H1 (cell line): ENCODE results near the gene RAD51B. TPM values are rescaled to one million over a fixed set of nuclear protein-coding genes. Genes with fewer than 3 reads are reported as not detected.

Experiments
- CTCF ChIA-PET: fragments of 300-600 bp; sonication (Branson Sonifier 250); formaldehyde crosslinking; loops from one replicate; lab custom pipeline; 2021; ENCODE audit not compliant: partially characterized antibody; lab: Charles Lee
- POLR2A ChIA-PET: fragments of 300-600 bp; sonication (Branson Sonifier 250); formaldehyde crosslinking; loops from one replicate; lab custom pipeline; 2021; ENCODE audit warnings: inconsistent platforms; ENCODE audit not compliant: partially characterized antibody; lab: Charles Lee
- DNase-seq, 2 experiments: peaks; one replicate each; pipeline versions ENCODE4 v3.0.0 to v3.0.0-alpha.2; 2010 to 2022; ENCODE audit warnings: low spot score in 2 of 2, low read depth in 1 of 2, mixed read lengths in 1 of 2
- FAIRE-seq: peaks from 2 replicates; lab custom pipeline; 2011; peaks lifted over from hg19 to GRCh38; lab: Jason Lieb, UNC
- H2AFZ ChIP-seq: 2 replicates; pipeline ENCODE4 v1.8.1; 2012; ENCODE audit warnings: low read length, inconsistent platforms
- H2AK5ac ChIP-seq: 2 replicates; pipeline ENCODE4 v1.6.1; 2013; ENCODE audit warnings: low read depth, low read length
- H2BK120ac ChIP-seq: replicated peaks from 2 replicates; pipeline ENCODE3; 2013; ENCODE audit warnings: low read depth, low read length, inconsistent platforms
- H2BK12ac ChIP-seq: 2 replicates; pipeline ENCODE4 v1.6.1; 2013; ENCODE audit warnings: low read depth, low read length
- H2BK15ac ChIP-seq: 2 replicates; pipeline ENCODE4 v1.6.1; 2013; ENCODE audit warnings: low read length
- H2BK20ac ChIP-seq: 2 replicates; pipeline ENCODE4 v1.6.1; 2013; ENCODE audit warnings: low read length
- H2BK5ac ChIP-seq: 2 replicates; pipeline ENCODE4 v1.6.1; 2013; ENCODE audit warnings: low read depth, low read length
- H3K14ac ChIP-seq: 2 replicates; pipeline ENCODE4 v1.6.1; 2013; ENCODE audit warnings: inconsistent platforms; ENCODE audit not compliant: insufficient read length
- H3K18ac ChIP-seq: 2 replicates; pipeline ENCODE4 v1.6.1; 2013; ENCODE audit warnings: low read length; ENCODE audit errors: extremely low read depth
- H3K23ac ChIP-seq: 2 replicates; pipeline ENCODE4 v1.6.1; 2013; ENCODE audit warnings: inconsistent platforms; ENCODE audit not compliant: insufficient read length
- H3K23me2 ChIP-seq: 2 replicates; pipeline ENCODE4 v1.6.1; 2013; ENCODE audit warnings: low read depth, low read length
- H3K27ac ChIP-seq: 2 replicates; pipeline ENCODE4 v1.6.1; 2011; ENCODE audit warnings: low read depth, low read length, inconsistent platforms
- H3K27me3 ChIP-seq, 4 experiments: replicated peaks in 1 of 4; 1 replicate in 1 of 4; 2 replicates in 3 of 4; pipeline versions ENCODE4 v1.6.1 to v1.8.1; 2011 to 2013; ENCODE audit warnings: low read length in 3 of 4, mild to moderate bottlenecking in 3 of 4, inconsistent platforms in 2 of 4, mixed read lengths in 2 of 4, moderate library complexity in 1 of 4; ENCODE audit not compliant: control insufficient read depth in 3 of 4, insufficient read depth in 3 of 4; ENCODE audit errors: extremely low read depth in 1 of 4
- H3K36me3 ChIP-seq, 4 experiments: 2 replicates each; pipeline versions ENCODE4 v1.6.1 to v1.8.1; 2011 to 2013; ENCODE audit warnings: mild to moderate bottlenecking in 4 of 4, low read length in 3 of 4, moderate library complexity in 2 of 4, control low read depth in 1 of 4, inconsistent platforms in 1 of 4; ENCODE audit not compliant: insufficient read depth in 4 of 4, control insufficient read depth in 2 of 4
- H3K4ac ChIP-seq: replicated peaks from 2 replicates; pipeline ENCODE3; 2013; ENCODE audit warnings: low read length, low read depth, mixed read lengths, inconsistent platforms; ENCODE audit not compliant: insufficient read length
- H3K4me1 ChIP-seq, 4 experiments: replicated peaks in 1 of 4; 1 replicate in 1 of 4; 2 replicates in 3 of 4; pipeline versions ENCODE4 v1.6.1 to v1.8.1; 2011 to 2013; ENCODE audit warnings: low read length in 3 of 4, inconsistent platforms in 2 of 4, mixed read lengths in 1 of 4; ENCODE audit not compliant: insufficient read depth in 4 of 4, control insufficient read depth in 3 of 4
- H3K4me2 ChIP-seq, 2 experiments: 2 replicates each; pipeline versions ENCODE4 v1.6.1 to v1.8.1; 2011 to 2013; ENCODE audit warnings: low read depth in 2 of 2, low read length in 2 of 2, control low read depth in 1 of 2, inconsistent platforms in 1 of 2, mild to moderate bottlenecking in 1 of 2; ENCODE audit not compliant: insufficient read depth in 1 of 2
- H3K4me3 ChIP-seq, 4 experiments: fragments of 200-600, 300-600 bp in 1 of 4; sonication (generic), shearing (Covaris generic), sonication (Bioruptor Twin) in 1 of 4; 2 replicates each; pipeline versions ENCODE4 v1.5.1 to v1.8.1; 2011 to 2016; ENCODE audit warnings: low read length in 4 of 4, low read depth in 3 of 4, control low read depth in 2 of 4, inconsistent platforms in 2 of 4, mild to moderate bottlenecking in 2 of 4, mixed read lengths in 1 of 4, moderate library complexity in 1 of 4; ENCODE audit not compliant: insufficient read depth in 2 of 4; ENCODE audit errors: extremely low read depth in 1 of 4
- H3K56ac ChIP-seq: replicated peaks from 2 replicates; pipeline ENCODE3; 2013; ENCODE audit warnings: low read depth, mild to moderate bottlenecking, mixed read lengths, low read length, inconsistent platforms; ENCODE audit not compliant: insufficient read length
- H3K79me1 ChIP-seq: 2 replicates; pipeline ENCODE4 v1.6.1; 2013; ENCODE audit warnings: low read depth, low read length, control low read depth
- H3K79me2 ChIP-seq, 2 experiments: 2 replicates each; pipeline versions ENCODE4 v1.6.1 to v1.8.1; 2012 to 2013; ENCODE audit warnings: low read length in 2 of 2, mild to moderate bottlenecking in 2 of 2, inconsistent platforms in 1 of 2; ENCODE audit not compliant: insufficient read depth in 2 of 2, control insufficient read depth in 1 of 2
- H3K9ac ChIP-seq, 4 experiments: replicated peaks in 1 of 4; 1 replicate in 1 of 4; 2 replicates in 3 of 4; pipeline versions ENCODE4 v1.6.1 to v1.8.1; 2011 to 2013; ENCODE audit warnings: low read depth in 3 of 4, low read length in 3 of 4, control low read depth in 2 of 4, mild to moderate bottlenecking in 2 of 4, moderate library complexity in 2 of 4, inconsistent platforms in 1 of 4; ENCODE audit errors: extremely low read depth in 1 of 4
- H3K9me3 ChIP-seq, 2 experiments: 2 replicates each; pipeline versions ENCODE4 v1.6.1 to v1.8.1; 2012 to 2013; ENCODE audit warnings: mild to moderate bottlenecking in 2 of 2, moderate library complexity in 2 of 2, control low read depth in 1 of 2, inconsistent platforms in 1 of 2, low read depth in 1 of 2, low read length in 1 of 2, mixed read lengths in 1 of 2; ENCODE audit not compliant: insufficient read depth in 2 of 2
- H4K20me1 ChIP-seq, 2 experiments: replicated peaks in 1 of 2; 2 replicates each; pipeline versions ENCODE3 to v1.8.1; 2011 to 2013; ENCODE audit warnings: inconsistent platforms in 2 of 2, low read length in 2 of 2, mild to moderate bottlenecking in 1 of 2; ENCODE audit not compliant: insufficient read depth in 2 of 2, control insufficient read depth in 1 of 2
- H4K5ac ChIP-seq: 2 replicates; pipeline ENCODE4 v1.6.1; 2013; ENCODE audit warnings: low read length, low read depth, mixed read lengths, inconsistent platforms; ENCODE audit not compliant: insufficient read length
- H4K8ac ChIP-seq: 2 replicates; pipeline ENCODE4 v1.8.0; 2013; ENCODE audit warnings: mild to moderate bottlenecking, moderate library complexity, low read length, inconsistent platforms; ENCODE audit not compliant: insufficient read depth; ENCODE audit errors: extremely low read depth
- H4K91ac ChIP-seq: replicated peaks from 2 replicates; pipeline ENCODE3; 2013; ENCODE audit warnings: low read length, mixed read lengths, inconsistent platforms; ENCODE audit not compliant: insufficient read length
- CBX5 ChIP-seq: fragments of 300-800, 300-1000 bp; sonication (generic); IDR thresholded peaks from 2 replicates; pipeline ENCODE4 v1.7.1; 2016; ENCODE audit warnings: antibody characterized with exemption, low read length, low read depth
- EP300 ChIP-seq, 2 experiments: IDR thresholded peaks; 1 replicate in 1 of 2; 2 replicates in 1 of 2; pipeline ENCODE4 v1.6.1; 2011 to 2012; ENCODE audit warnings: low read depth in 2 of 2, low read length in 2 of 2, mild to moderate bottlenecking in 2 of 2, borderline replicate concordance in 1 of 2, inconsistent platforms in 1 of 2, moderate library complexity in 1 of 2
- JUN ChIP-seq: IDR thresholded peaks from 2 replicates; pipeline ENCODE4 v1.6.1; 2011; ENCODE audit warnings: low read depth, mild to moderate bottlenecking, improper control_type of control experiment, low read length
- SP1 ChIP-seq: IDR thresholded peaks from 2 replicates; pipeline ENCODE4 v1.6.1; 2011; ENCODE audit warnings: low read depth, low read length
- polyA plus RNA-seq, 7 experiments: library from polyadenylated mRNA; depleted of rRNA in 3 of 7; stranded (reverse) in 5 of 7; unstranded in 2 of 7; fragments of >200 nt in 5 of 7; fragments of 200-250 nt in 2 of 7; gene quantifications; 1 replicate in 5 of 7; 2 replicates in 1 of 7; 4 replicates in 1 of 7; pipeline versions ENCODE4 v1.2.1 to v1.2.3, GENCODE V29; 2011 to 2013; ENCODE audit warnings: missing spikeins in 2 of 7, mixed read lengths in 2 of 7
- total RNA-seq: library from RNA; stranded (reverse); fragmentation: NEBNext Ultra II Directional; extraction: Animal tissue kit (Norgen Biotek cat#: 25700); gene quantifications from 2 replicates; pipeline ENCODE4 v1.2.1, GENCODE V29; 2021
- TF ChIP-seq, protein P1 (sequence below): IDR thresholded peaks from 2 replicates; pipeline ENCODE4 v1.6.1; 2012; ENCODE audit warnings: inconsistent platforms

Gene RAD51B
- total and polyA plus RNA-seq, 2 of the 8 experiments (the other 6 are each of a cell fraction or from before 2014, with no cell fraction given): 3.9 to 14.9 TPM

- no peaks in the 10 kb centered on the region for H3K4me1 ChIP-seq
- H3K79me1 ChIP-seq: no peaks in the 10 kb centered on the region
- POLR2A ChIA-PET: no interaction called here
- no peak overlapping the region for H3K4me2 ChIP-seq
- H2AK5ac ChIP-seq: no peak overlapping the region
- no peak overlapping the region for H3K4ac ChIP-seq
- H2AFZ ChIP-seq: no peak overlapping the region
- H2BK120ac ChIP-seq: no peak overlapping the region
- H3K79me2 ChIP-seq: no peaks in the 10 kb centered on the region
- CTCF ChIA-PET: interaction anchor here (0.6 to 1.0 kb wide), 2 partner anchors 11 kb away, joined by 3 read pairs; no protein-coding TSS in a partner anchor
- no peak for TF ChIP-seq JUN
- no peak for TF ChIP-seq EP300 (IDR thresholded peaks at IDR 0.05; ENCODE audit: borderline replicate concordance in 1 of 2, low read depth in 2 of 2, low read length in 2 of 2)
- TF ChIP-seq, protein P1, sequence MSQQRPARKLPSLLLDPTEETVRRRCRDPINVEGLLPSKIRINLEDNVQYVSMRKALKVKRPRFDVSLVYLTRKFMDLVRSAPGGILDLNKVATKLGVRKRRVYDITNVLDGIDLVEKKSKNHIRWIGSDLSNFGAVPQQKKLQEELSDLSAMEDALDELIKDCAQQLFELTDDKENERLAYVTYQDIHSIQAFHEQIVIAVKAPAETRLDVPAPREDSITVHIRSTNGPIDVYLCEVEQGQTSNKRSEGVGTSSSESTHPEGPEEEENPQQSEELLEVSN: no peak
- peak; percentile 50; the same call in 1 of the 2 replicates for TF ChIP-seq SP1
- no peak for TF ChIP-seq CBX5
- H4K8ac ChIP-seq: no peak overlapping the region
- H2BK5ac ChIP-seq: no peak overlapping the region
- H3K9me3 ChIP-seq: no peaks in the 10 kb centered on the region
- no peak overlapping the region for H3K9ac ChIP-seq
- H2BK15ac ChIP-seq: no peak overlapping the region
- H3K4me3 ChIP-seq: no peak overlapping the region
- H3K27me3 ChIP-seq: no peaks in the 10 kb centered on the region
- no peak overlapping the region for H3K23ac ChIP-seq
- no peak overlapping the region for H4K5ac ChIP-seq
- DNase-seq: no peak
- peak; percentile 65 for FAIRE-seq
- no peak overlapping the region for H3K14ac ChIP-seq
- H3K18ac ChIP-seq: no peak overlapping the region
- no peaks in the 10 kb centered on the region for H4K20me1 ChIP-seq
- no peak overlapping the region for H2BK12ac ChIP-seq
- H3K23me2 ChIP-seq: no peaks in the 10 kb centered on the region
- no peak overlapping the region for H4K91ac ChIP-seq
- no peak overlapping the region for H2BK20ac ChIP-seq
- H3K36me3 ChIP-seq: no peaks in the 10 kb centered on the region
- no peak overlapping the region for H3K27ac ChIP-seq
- no peak overlapping the region for H3K56ac ChIP-seq
Measured at GRCh38 chr14:67908052-67908754, 88.6 kb downstream of the RAD51B start.
